GM21717 (cell line): ENCODE measurements around the gene MRPS34.
"Not testable (repeated sequence)": the region's sequence is repeated elsewhere in the genome, so short reads cannot be mapped to it uniquely, and the experiment has no call there.

Experiments used
- ATAC-seq: cut with Tn5 transposase; IDR thresholded peaks from one replicate; pipeline ENCODE4 v1.9.1; 2021; ENCODE audit warnings: mild to moderate bottlenecking, moderate library complexity; ENCODE audit not compliant: unreplicated experiment

Gene MRPS34

GRCh38 chr16:1757714-1758461 is 15.0 kb downstream of the MRPS34 start:
- no peak for ATAC-seq

- no peak for ATAC-seq
These were observed 18.7 kb downstream of the MRPS34 start for GRCh38 chr16:1754204-1754603.

GRCh38 chr16:1752853-1753252 is 20.1 kb downstream of the MRPS34 start:
- ATAC-seq: no peak

- ATAC-seq: no peak
These were observed 21.0 kb downstream of the MRPS34 start for GRCh38 chr16:1751946-1752345.

GRCh38 chr16:1749152-1750117 is 23.5 kb downstream of the MRPS34 start:
- no peak for ATAC-seq

GRCh38 chr16:1747934-1748333 is 25.0 kb downstream of the MRPS34 start:
- ATAC-seq: no peak

GRCh38 chr16:1746693-1747195 is 26.2 kb downstream of the MRPS34 start:
- no peak for ATAC-seq

- no peak for ATAC-seq
These were observed 26.8 kb downstream of the MRPS34 start for GRCh38 chr16:1745900-1746692.

GRCh38 chr16:1745181-1745899 is 27.6 kb downstream of the MRPS34 start:
- ATAC-seq: no peak

- ATAC-seq: no peak
These were observed 28.5 kb downstream of the MRPS34 start for GRCh38 chr16:1744338-1744840.

GRCh38 chr16:1743376-1744337 is 29.3 kb downstream of the MRPS34 start:
- no peak for ATAC-seq

GRCh38 chr16:1741553-1742165 is 31.3 kb downstream of the MRPS34 start:
- ATAC-seq: no peak

- no peak for ATAC-seq
These were observed 32.0 kb downstream of the MRPS34 start for GRCh38 chr16:1740781-1741490.

GRCh38 chr16:1740234-1740633 is 32.7 kb downstream of the MRPS34 start:
- no peak for ATAC-seq

GRCh38 chr16:1734816-1735215 is 38.1 kb downstream of the MRPS34 start:
- ATAC-seq: no peak

GRCh38 chr16:1734123-1734522 is 38.8 kb downstream of the MRPS34 start:
- ATAC-seq: no peak

GRCh38 chr16:1732551-1732987 is 40.4 kb downstream of the MRPS34 start:
- ATAC-seq: not testable (repeated sequence)

- ATAC-seq: no peak
These were observed 40.9 kb downstream of the MRPS34 start for GRCh38 chr16:1732071-1732470.
